Neural cell (in vitro differentiated cells): Measurements from ENCODE around the gene MCUR1. TPM values are rescaled to one million over a fixed set of nuclear protein-coding genes. Genes with fewer than 3 reads are reported as not detected.

ENCODE experiments used
- H2AFZ ChIP-seq: fragments of 200-600, 300-800 bp; sonication (generic), shearing (Covaris generic); 2 replicates; pipeline ENCODE4 v1.6.0; 2014; ENCODE audit warnings: low read depth, mild to moderate bottlenecking, antibody characterized with exemption, low read length, moderate library complexity
- H3F3A ChIP-seq: fragments of 200-600 bp; shearing (Covaris generic); 2 replicates; pipeline ENCODE4 v1.6.1; 2016; ENCODE audit warnings: mild to moderate bottlenecking, moderate library complexity, mixed read lengths, antibody characterized with exemption, low read length; ENCODE audit not compliant: insufficient read depth, poor library complexity, severe bottlenecking
- H3K27ac ChIP-seq: fragments of 200-600, 300-800 bp; sonication (generic), shearing (Covaris generic); 2 replicates; pipeline ENCODE4 v1.5.1; 2014; ENCODE audit warnings: mild to moderate bottlenecking, low read length, moderate library complexity
- H3K27me3 ChIP-seq: fragments of 300-800, 200-600 bp; sonication (generic), shearing (Covaris generic); 2 replicates; pipeline ENCODE4 v1.6.0; 2014; ENCODE audit warnings: mild to moderate bottlenecking, low read depth, low read length, moderate library complexity; ENCODE audit not compliant: insufficient read depth
- H3K36me3 ChIP-seq: fragments of 300-800, 200-600 bp; sonication (generic), shearing (Covaris generic); 2 replicates; pipeline ENCODE4 v1.5.1; 2014; ENCODE audit warnings: mild to moderate bottlenecking, antibody characterized with exemption, low read length, moderate library complexity; ENCODE audit not compliant: insufficient read depth
- H3K4me2 ChIP-seq: fragments of 300-800, 200-600 bp; sonication (generic), shearing (Covaris generic); 2 replicates; pipeline ENCODE4 v1.6.0; 2014; ENCODE audit warnings: mild to moderate bottlenecking, low read length
- H3K4me3 ChIP-seq: fragments of 300-800, 200-600 bp; sonication (generic), shearing (Covaris generic); 2 replicates; pipeline ENCODE4 v1.5.1; 2014; ENCODE audit warnings: mild to moderate bottlenecking, low read length, moderate library complexity
- H3K79me2 ChIP-seq: fragments of 200-600 bp; shearing (Covaris generic); replicated peaks from 2 replicates; pipeline ENCODE4 v1.6.0; 2014; ENCODE audit warnings: mild to moderate bottlenecking, low read length, moderate library complexity; ENCODE audit not compliant: insufficient read depth
- H3K9ac ChIP-seq: fragments of 300-800, 200-600 bp; sonication (generic), shearing (Covaris generic); 2 replicates; pipeline ENCODE4 v1.6.1; 2016; ENCODE audit warnings: mild to moderate bottlenecking, low read length, mixed read lengths
- H3K9me2 ChIP-seq: fragments of 200-600 bp; shearing (Covaris generic); 2 replicates; pipeline ENCODE4 v1.6.1; 2016; ENCODE audit warnings: mild to moderate bottlenecking, low read length, mixed read lengths; ENCODE audit not compliant: insufficient read depth
- H3K9me3 ChIP-seq: fragments of 200-600, 300-800 bp; sonication (generic), shearing (Covaris generic); 2 replicates; pipeline ENCODE4 v1.6.1; 2016; ENCODE audit warnings: mild to moderate bottlenecking, mixed run types, low read length, moderate library complexity, mixed read lengths
- H4K20me1 ChIP-seq: fragments of 200-600 bp; shearing (Covaris generic); 2 replicates; pipeline ENCODE4 v1.6.1; 2016; ENCODE audit warnings: mild to moderate bottlenecking, mixed run types; ENCODE audit not compliant: insufficient read depth
- EP300 ChIP-seq: fragments of 450-650 bp; conservative IDR thresholded peaks from 2 replicates; pipeline ENCODE4 v1.6.1; 2014; ENCODE audit warnings: antibody characterized with exemption, mild to moderate bottlenecking, moderate library complexity; ENCODE audit not compliant: poor library complexity, severe bottlenecking
- EZH2 ChIP-seq: fragments of 200-600, 300-800 bp; shearing (Covaris generic), sonication (generic); IDR thresholded peaks from 2 replicates; pipeline ENCODE4 v1.6.1; 2014; ENCODE audit warnings: antibody characterized with exemption, low read length, borderline replicate concordance, mild to moderate bottlenecking; ENCODE audit not compliant: insufficient read depth, poor library complexity, severe bottlenecking
- MXI1 ChIP-seq: fragments of 450-650 bp; conservative IDR thresholded peaks from 2 replicates; pipeline ENCODE4 v1.6.1; 2014; ENCODE audit warnings: antibody characterized with exemption, mild to moderate bottlenecking; ENCODE audit not compliant: poor library complexity, severe bottlenecking
- POLR2AphosphoS5 ChIP-seq: IDR thresholded peaks from 2 replicates; pipeline ENCODE4 v1.6.1; 2012
- RAD21 ChIP-seq: fragments of 450-650 bp; conservative IDR thresholded peaks from 2 replicates; pipeline ENCODE4 v1.6.1; 2014; ENCODE audit warnings: antibody characterized with exemption, mild to moderate bottlenecking, moderate library complexity
- SMC3 ChIP-seq: fragments of 450-650 bp; conservative IDR thresholded peaks from 2 replicates; pipeline ENCODE4 v1.6.1; 2014; ENCODE audit warnings: antibody characterized with exemption, mild to moderate bottlenecking, moderate library complexity; ENCODE audit not compliant: poor library complexity
- TAF1 ChIP-seq: IDR thresholded peaks from 2 replicates; pipeline ENCODE4 v1.6.1; 2012; ENCODE audit warnings: low read depth
- polyA plus RNA-seq: library from polyadenylated mRNA; depleted of rRNA; stranded (reverse); fragments of >200 nt; gene quantifications from 2 replicates; pipeline ENCODE4 v1.2.3, GENCODE V29; 2014
- TF ChIP-seq, protein P1 (sequence below): IDR thresholded peaks from 2 replicates; pipeline ENCODE4 v1.6.1; 2012; ENCODE audit warnings: borderline replicate concordance
- TF ChIP-seq, protein P2 (sequence below): fragments of 450-650 bp; IDR thresholded peaks from 2 replicates; pipeline ENCODE4 v1.5.1; 2014; ENCODE audit warnings: antibody characterized with exemption, mild to moderate bottlenecking, moderate library complexity; ENCODE audit not compliant: poor library complexity, severe bottlenecking

The MCUR1 gene
- polyA plus RNA-seq, 1 donor from 2014 or later: 10.0 TPM

GRCh38 chr6:13813026-13813425, 1.3 kb downstream of the MCUR1 start:
- Histone ChIP-seq H3K4me3 (peak overlapping the region; percentile 96), H2AFZ (no peak overlapping the region), H3K27me3 (no peaks in the 10 kb centered on the region), H3K4me2 (peak overlapping the region; percentile 70), H3F3A (peaks cover 5% of the 10 kb centered on the region), H3K79me2 (peaks cover 19% of the 10 kb centered on the region), H3K9me3 (no peaks in the 10 kb centered on the region), H4K20me1 (no peaks in the 10 kb centered on the region), H3K9me2 (no peaks in the 10 kb centered on the region), H3K36me3 (no peaks in the 10 kb centered on the region), H3K9ac (peak overlapping the region; percentile 78), H3K27ac (no peak overlapping the region)
- TF ChIP-seq POLR2AphosphoS5: no peak
- TF ChIP-seq EZH2: no peak
- TF ChIP-seq, protein P1, sequence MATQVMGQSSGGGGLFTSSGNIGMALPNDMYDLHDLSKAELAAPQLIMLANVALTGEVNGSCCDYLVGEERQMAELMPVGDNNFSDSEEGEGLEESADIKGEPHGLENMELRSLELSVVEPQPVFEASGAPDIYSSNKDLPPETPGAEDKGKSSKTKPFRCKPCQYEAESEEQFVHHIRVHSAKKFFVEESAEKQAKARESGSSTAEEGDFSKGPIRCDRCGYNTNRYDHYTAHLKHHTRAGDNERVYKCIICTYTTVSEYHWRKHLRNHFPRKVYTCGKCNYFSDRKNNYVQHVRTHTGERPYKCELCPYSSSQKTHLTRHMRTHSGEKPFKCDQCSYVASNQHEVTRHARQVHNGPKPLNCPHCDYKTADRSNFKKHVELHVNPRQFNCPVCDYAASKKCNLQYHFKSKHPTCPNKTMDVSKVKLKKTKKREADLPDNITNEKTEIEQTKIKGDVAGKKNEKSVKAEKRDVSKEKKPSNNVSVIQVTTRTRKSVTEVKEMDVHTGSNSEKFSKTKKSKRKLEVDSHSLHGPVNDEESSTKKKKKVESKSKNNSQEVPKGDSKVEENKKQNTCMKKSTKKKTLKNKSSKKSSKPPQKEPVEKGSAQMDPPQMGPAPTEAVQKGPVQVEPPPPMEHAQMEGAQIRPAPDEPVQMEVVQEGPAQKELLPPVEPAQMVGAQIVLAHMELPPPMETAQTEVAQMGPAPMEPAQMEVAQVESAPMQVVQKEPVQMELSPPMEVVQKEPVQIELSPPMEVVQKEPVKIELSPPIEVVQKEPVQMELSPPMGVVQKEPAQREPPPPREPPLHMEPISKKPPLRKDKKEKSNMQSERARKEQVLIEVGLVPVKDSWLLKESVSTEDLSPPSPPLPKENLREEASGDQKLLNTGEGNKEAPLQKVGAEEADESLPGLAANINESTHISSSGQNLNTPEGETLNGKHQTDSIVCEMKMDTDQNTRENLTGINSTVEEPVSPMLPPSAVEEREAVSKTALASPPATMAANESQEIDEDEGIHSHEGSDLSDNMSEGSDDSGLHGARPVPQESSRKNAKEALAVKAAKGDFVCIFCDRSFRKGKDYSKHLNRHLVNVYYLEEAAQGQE: no peak
- TF ChIP-seq MXI1: no peak
- TF ChIP-seq SMC3: no peak
- TF ChIP-seq EP300: no peak
- TF ChIP-seq, protein P2, sequence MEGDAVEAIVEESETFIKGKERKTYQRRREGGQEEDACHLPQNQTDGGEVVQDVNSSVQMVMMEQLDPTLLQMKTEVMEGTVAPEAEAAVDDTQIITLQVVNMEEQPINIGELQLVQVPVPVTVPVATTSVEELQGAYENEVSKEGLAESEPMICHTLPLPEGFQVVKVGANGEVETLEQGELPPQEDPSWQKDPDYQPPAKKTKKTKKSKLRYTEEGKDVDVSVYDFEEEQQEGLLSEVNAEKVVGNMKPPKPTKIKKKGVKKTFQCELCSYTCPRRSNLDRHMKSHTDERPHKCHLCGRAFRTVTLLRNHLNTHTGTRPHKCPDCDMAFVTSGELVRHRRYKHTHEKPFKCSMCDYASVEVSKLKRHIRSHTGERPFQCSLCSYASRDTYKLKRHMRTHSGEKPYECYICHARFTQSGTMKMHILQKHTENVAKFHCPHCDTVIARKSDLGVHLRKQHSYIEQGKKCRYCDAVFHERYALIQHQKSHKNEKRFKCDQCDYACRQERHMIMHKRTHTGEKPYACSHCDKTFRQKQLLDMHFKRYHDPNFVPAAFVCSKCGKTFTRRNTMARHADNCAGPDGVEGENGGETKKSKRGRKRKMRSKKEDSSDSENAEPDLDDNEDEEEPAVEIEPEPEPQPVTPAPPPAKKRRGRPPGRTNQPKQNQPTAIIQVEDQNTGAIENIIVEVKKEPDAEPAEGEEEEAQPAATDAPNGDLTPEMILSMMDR: no peak
- TF ChIP-seq RAD21: no peak
- TF ChIP-seq TAF1: no peak

DNA sequence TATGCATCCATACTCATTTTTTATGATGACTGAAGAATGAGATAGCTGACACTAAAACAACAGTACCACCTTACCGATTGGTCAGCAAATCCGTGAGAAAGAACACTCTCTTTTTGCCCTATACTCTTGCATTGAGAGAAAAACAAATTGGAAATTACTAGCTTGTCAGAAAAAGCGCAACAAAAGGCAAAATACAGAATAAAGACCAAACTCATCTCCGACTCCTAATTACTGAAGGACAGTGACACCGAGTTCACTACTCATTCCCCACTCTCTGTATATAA, 2.1 kb downstream of the MCUR1 start:
- TF ChIP-seq EP300: no peak
- TF ChIP-seq SMC3: no peak
- Histone ChIP-seq H2AFZ (no peak overlapping the region), H3K9ac (no peak overlapping the region), H3K36me3 (no peaks in the 10 kb centered on the region), H3F3A (peaks cover 5% of the 10 kb centered on the region), H3K9me3 (no peaks in the 10 kb centered on the region), H3K27ac (no peak overlapping the region), H4K20me1 (no peaks in the 10 kb centered on the region), H3K4me2 (no peak overlapping the region), H3K79me2 (peaks cover 19% of the 10 kb centered on the region), H3K4me3 (peak overlapping the region; percentile 96), H3K27me3 (no peaks in the 10 kb centered on the region), H3K9me2 (no peaks in the 10 kb centered on the region)
